HCT116 (cell line): Measurements from ENCODE around the gene JDP2. TPM values are rescaled to one million over a fixed set of nuclear protein-coding genes. Genes with fewer than 3 reads are reported as not detected.

ENCODE experiments used
- ATAC-seq: fragments of 200-7000 bp; cut with Tn5 transposase; 2 replicates; pipeline ENCODE4 v1.9.1; 2020; ENCODE audit warnings: mild to moderate bottlenecking, moderate library complexity
- BruUV-seq: library from RNA; stranded (reverse); fragments of 400-500 nt; replicated peaks from 2 replicates; lab custom pipeline; 2021; lab: Mats Ljungman, UMichigan
- CTCF ChIA-PET: fragments of 300-600 bp; sonication (Branson Sonifier 250); formaldehyde crosslinking; loops from one replicate; lab custom pipeline; 2021; ENCODE audit warnings: antibody characterized with exemption; lab: Charles Lee
- POLR2A ChIA-PET: fragments of 300-600, 350-600 bp; sonication (Branson Sonifier 250); formaldehyde crosslinking; loops from one replicate; lab custom pipeline; 2021; ENCODE audit warnings: antibody characterized with exemption; lab: Charles Lee
- RAD21 ChIA-PET, 2 experiments: fragments of 300-600 bp; sonication (Branson Sonifier 250); formaldehyde crosslinking; loops; one replicate each; lab custom pipeline; 2023; ENCODE audit warnings: low total read pairs in 2 of 2; ENCODE audit not compliant: uncharacterized antibody in 2 of 2, unreplicated experiment in 2 of 2, low non-redundant PET in 1 of 2; lab: Charles Lee
- DNase-seq: peaks from one replicate; pipeline ENCODE4 v3.0.0-alpha.2; 2010; ENCODE audit warnings: low read depth, low spot score
- H2AFZ ChIP-seq: fragments of 200-600 bp; shearing (Covaris generic), sonication (generic); 2 replicates; pipeline ENCODE4 v1.6.1; 2017; ENCODE audit warnings: low read depth, mixed run types, mixed read lengths, antibody characterized with exemption, low read length; ENCODE audit not compliant: poor library complexity, severe bottlenecking
- H3K27ac ChIP-seq: 2 replicates; pipeline ENCODE4 v1.5.1; 2012; ENCODE audit warnings: low read depth, low read length
- H3K27me3 ChIP-seq: fragments of 200-600 bp; sonication (generic); 2 replicates; pipeline ENCODE4 v1.6.1; 2016; ENCODE audit warnings: mixed run types, low read length, mixed read lengths; ENCODE audit not compliant: insufficient read depth
- H3K36me3 ChIP-seq, 2 experiments: fragments of 200-500 bp in 1 of 2; fragments of 200-600 bp in 1 of 2; sonication (Bioruptor generic) in 1 of 2; sonication (generic) in 1 of 2; 2 replicates each; pipeline versions ENCODE4 v1.5.1 to v1.6.1; 2014 to 2016; ENCODE audit warnings: low read length in 2 of 2, inconsistent platforms in 1 of 2, mixed read lengths in 1 of 2, mixed run types in 1 of 2; ENCODE audit not compliant: insufficient read depth in 2 of 2, control insufficient read depth in 1 of 2
- H3K4me1 ChIP-seq, 2 experiments: fragments of 200-600 bp in 1 of 2; sonication (generic) in 1 of 2; 2 replicates each; pipeline versions ENCODE4 v1.5.1 to v1.6.1; 2012 to 2017; ENCODE audit warnings: low read length in 2 of 2, inconsistent platforms in 1 of 2, mild to moderate bottlenecking in 1 of 2, mixed read lengths in 1 of 2, mixed run types in 1 of 2, moderate library complexity in 1 of 2; ENCODE audit not compliant: insufficient read depth in 2 of 2, control insufficient read depth in 1 of 2
- H3K4me2 ChIP-seq: fragments of 200-600 bp; sonication (generic); 2 replicates; pipeline ENCODE4 v1.6.1; 2017; ENCODE audit warnings: mixed run types, low read length, mixed read lengths
- H3K4me3 ChIP-seq, 2 experiments: fragments of 200-600 bp in 1 of 2; sonication (generic) in 1 of 2; replicated peaks in 1 of 2; 2 replicates each; pipeline ENCODE4 v1.5.1; 2011 to 2016; ENCODE audit warnings: low read length in 2 of 2, control low read depth in 1 of 2, low read depth in 1 of 2, mild to moderate bottlenecking in 1 of 2, mixed read lengths in 1 of 2, mixed run types in 1 of 2
- H3K79me2 ChIP-seq: fragments of 200-600 bp; sonication (generic); 2 replicates; pipeline ENCODE4 v1.6.1; 2017; ENCODE audit warnings: mild to moderate bottlenecking, mixed run types, low read length, moderate library complexity, mixed read lengths; ENCODE audit not compliant: insufficient read depth
- H3K9ac ChIP-seq: fragments of 200-600 bp; sonication (generic); 2 replicates; pipeline ENCODE4 v1.6.1; 2016; ENCODE audit warnings: low read length, mixed read lengths
- H3K9me2 ChIP-seq: fragments of 200-600 bp; sonication (generic), shearing (Covaris generic); 2 replicates; pipeline ENCODE4 v1.6.1; 2017; ENCODE audit warnings: mixed run types, mild to moderate bottlenecking, moderate library complexity; ENCODE audit not compliant: insufficient read depth
- H3K9me3 ChIP-seq, 2 experiments: fragments of 200-500 bp in 1 of 2; fragments of 200-600 bp in 1 of 2; sonication (Bioruptor generic) in 1 of 2; sonication (generic) in 1 of 2; 2 replicates each; pipeline ENCODE4 v1.6.1; 2014 to 2017; ENCODE audit warnings: low read length in 2 of 2, mixed read lengths in 2 of 2, inconsistent platforms in 1 of 2, low read depth in 1 of 2, mild to moderate bottlenecking in 1 of 2, mixed run types in 1 of 2, moderate library complexity in 1 of 2; ENCODE audit not compliant: control insufficient read depth in 1 of 2, insufficient read depth in 1 of 2
- H4K20me1 ChIP-seq: fragments of 200-600 bp; sonication (generic), shearing (Covaris generic); 2 replicates; pipeline ENCODE4 v1.6.1; 2017; ENCODE audit warnings: mixed run types, mild to moderate bottlenecking, moderate library complexity; ENCODE audit not compliant: insufficient read depth
- ELF1 ChIP-seq: IDR thresholded peaks from 2 replicates; pipeline ENCODE4 v1.6.1; 2012; ENCODE audit warnings: low read depth, borderline replicate concordance
- JUND ChIP-seq: IDR thresholded peaks from 2 replicates; pipeline ENCODE4 v1.6.1; 2012
- SP1 ChIP-seq: IDR thresholded peaks from 2 replicates; pipeline ENCODE4 v1.6.1; 2012; ENCODE audit warnings: low read depth
- YY1 ChIP-seq: IDR thresholded peaks from 2 replicates; pipeline ENCODE4 v1.6.1; 2011; ENCODE audit warnings: low read length, low read depth, moderate library complexity, mild to moderate bottlenecking; ENCODE audit not compliant: insufficient replicate concordance; ENCODE audit errors: extremely low read depth
- ZNF274 ChIP-seq: fragments of 200-500 bp; sonication (Bioruptor generic); IDR thresholded peaks from 2 replicates; pipeline ENCODE4 v1.6.1; 2014; ENCODE audit warnings: mild to moderate bottlenecking, low read depth, low read length, inconsistent platforms
- intact Hi-C: fragments of 100-400 bp; cut with micrococcal nuclease; formaldehyde crosslinking; loops from 2 replicates; pipeline ENCODE4 v1.10.0; 2022
- total RNA-seq: library from RNA; stranded (reverse); gene quantifications from one replicate; pipeline ENCODE4 v1.2.1, GENCODE V29; 2021; ENCODE audit not compliant: unreplicated experiment
- TF ChIP-seq, protein P1 (sequence below): IDR thresholded peaks from 2 replicates; pipeline ENCODE4 v1.6.1; 2012; ENCODE audit warnings: low read depth

The JDP2 gene
- total RNA-seq, 1 experiment from 2014 or later, result 25.4 TPM

DNA sequence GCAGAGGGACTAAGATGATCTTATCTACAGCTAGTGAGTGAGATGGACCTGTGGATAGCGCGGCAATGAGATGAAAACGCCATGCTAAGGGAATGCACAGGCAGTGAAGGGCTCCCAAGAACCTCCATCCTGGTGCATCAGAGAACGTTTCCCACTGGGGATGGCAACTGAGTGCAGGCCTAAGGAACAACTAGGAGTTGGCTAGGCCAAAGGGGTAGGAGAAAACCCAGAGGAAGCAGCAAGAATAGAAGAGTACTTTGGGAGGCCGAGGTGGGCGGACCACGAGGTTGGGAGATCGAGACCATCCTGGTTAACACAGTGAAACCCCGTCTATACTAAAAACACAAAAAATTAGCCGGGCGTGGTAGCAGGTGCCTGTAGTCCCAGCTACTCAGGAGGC, 69.9 kb downstream of the JDP2 start:
- H3K79me2 ChIP-seq, result no peaks in the 10 kb centered on the region
- H3K27ac ChIP-seq, result no peak overlapping the region
- H3K9me2 ChIP-seq, result no peaks in the 10 kb centered on the region
- no peak overlapping the region for H3K9ac ChIP-seq
- no peaks in the 10 kb centered on the region for H3K36me3 ChIP-seq
- no peak for ATAC-seq
- no peaks in the 10 kb centered on the region for H3K27me3 ChIP-seq
- H4K20me1 ChIP-seq, result no peaks in the 10 kb centered on the region
- no peak overlapping the region for H3K4me3 ChIP-seq
- CTCF ChIA-PET, result no interaction called here
- H3K4me1 ChIP-seq, result no peaks in the 10 kb centered on the region
- RAD21 ChIA-PET, result no interaction called here
- H3K4me2 ChIP-seq, result no peak overlapping the region
- BruUV-seq, result no TSS peak
- no peak for DNase-seq
- H2AFZ ChIP-seq, result no peak overlapping the region
- no peaks in the 10 kb centered on the region for H3K9me3 ChIP-seq
- intact Hi-C loops, result no loop called here
- no peak for TF ChIP-seq SP1
- no peak for TF ChIP-seq YY1
- TF ChIP-seq JUND, result no peak
- TF ChIP-seq, protein P1, sequence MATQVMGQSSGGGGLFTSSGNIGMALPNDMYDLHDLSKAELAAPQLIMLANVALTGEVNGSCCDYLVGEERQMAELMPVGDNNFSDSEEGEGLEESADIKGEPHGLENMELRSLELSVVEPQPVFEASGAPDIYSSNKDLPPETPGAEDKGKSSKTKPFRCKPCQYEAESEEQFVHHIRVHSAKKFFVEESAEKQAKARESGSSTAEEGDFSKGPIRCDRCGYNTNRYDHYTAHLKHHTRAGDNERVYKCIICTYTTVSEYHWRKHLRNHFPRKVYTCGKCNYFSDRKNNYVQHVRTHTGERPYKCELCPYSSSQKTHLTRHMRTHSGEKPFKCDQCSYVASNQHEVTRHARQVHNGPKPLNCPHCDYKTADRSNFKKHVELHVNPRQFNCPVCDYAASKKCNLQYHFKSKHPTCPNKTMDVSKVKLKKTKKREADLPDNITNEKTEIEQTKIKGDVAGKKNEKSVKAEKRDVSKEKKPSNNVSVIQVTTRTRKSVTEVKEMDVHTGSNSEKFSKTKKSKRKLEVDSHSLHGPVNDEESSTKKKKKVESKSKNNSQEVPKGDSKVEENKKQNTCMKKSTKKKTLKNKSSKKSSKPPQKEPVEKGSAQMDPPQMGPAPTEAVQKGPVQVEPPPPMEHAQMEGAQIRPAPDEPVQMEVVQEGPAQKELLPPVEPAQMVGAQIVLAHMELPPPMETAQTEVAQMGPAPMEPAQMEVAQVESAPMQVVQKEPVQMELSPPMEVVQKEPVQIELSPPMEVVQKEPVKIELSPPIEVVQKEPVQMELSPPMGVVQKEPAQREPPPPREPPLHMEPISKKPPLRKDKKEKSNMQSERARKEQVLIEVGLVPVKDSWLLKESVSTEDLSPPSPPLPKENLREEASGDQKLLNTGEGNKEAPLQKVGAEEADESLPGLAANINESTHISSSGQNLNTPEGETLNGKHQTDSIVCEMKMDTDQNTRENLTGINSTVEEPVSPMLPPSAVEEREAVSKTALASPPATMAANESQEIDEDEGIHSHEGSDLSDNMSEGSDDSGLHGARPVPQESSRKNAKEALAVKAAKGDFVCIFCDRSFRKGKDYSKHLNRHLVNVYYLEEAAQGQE, result no peak
- no peak for TF ChIP-seq ZNF274
- TF ChIP-seq ELF1, result no peak
- TF ChIP-seq, all 23 proteins: peak for 0
- POLR2A ChIA-PET, result no interaction called here
